Activated gamma-delta T cell treated with anti-CD3 and anti-CD28 coated beads, Interleukin-2, amount 50 U/mL, for 16 hours (primary cell): Measurements from ENCODE around the gene ELP5.
"Not testable (repeated sequence)": the region's sequence is repeated elsewhere in the genome, so short reads cannot be mapped to it uniquely, and the experiment has no call there.

Experiments used
- DNase-seq: peaks from one replicate; pipeline ENCODE4 v3.0.0-alpha.2; 2020; ENCODE audit warnings: low read depth

The ELP5 gene

GRCh38 chr17:7236808-7237207 lies 15.2 kb upstream of the ELP5 start:
- DNase-seq: no peak

GRCh38 chr17:7237266-7237760 lies 14.7 kb upstream of the ELP5 start:
- DNase-seq: no peak

GRCh38 chr17:7237761-7238419 lies 14.1 kb upstream of the ELP5 start:
- peak; percentile 73 for DNase-seq

GRCh38 chr17:7238420-7239090 lies 13.5 kb upstream of the ELP5 start:
- no peak for DNase-seq

GRCh38 chr17:7239091-7240027 lies 12.7 kb upstream of the ELP5 start, which contains the start of gene PHF23:
Gene PHF23 (minus strand): TSS chr17:7239457. CDS start chr17:7239279, 178 bp downstream.
- DNase-seq: peak; percentile 96

GRCh38 chr17:7240375-7240774 lies 11.6 kb upstream of the ELP5 start:
- no peak for DNase-seq

- no peak for DNase-seq
Measured at GRCh38 chr17:7241090-7241733, 10.8 kb upstream of the ELP5 start.

GRCh38 chr17:7241783-7242716 lies 10.0 kb upstream of the ELP5 start, which contains the start of gene GABARAP:
Gene GABARAP (minus strand): TSS chr17:7242449. CDS start chr17:7242330, 119 bp downstream.
- peak; percentile 92 for DNase-seq

GRCh38 chr17:7242717-7243452 lies 9.1 kb upstream of the ELP5 start:
- DNase-seq: peak; percentile 86

- no peak for DNase-seq
Measured at GRCh38 chr17:7243453-7243729, 8.6 kb upstream of the ELP5 start.

- DNase-seq: not testable (repeated sequence)
Measured at GRCh38 chr17:7243838-7244237, 8.2 kb upstream of the ELP5 start.

- DNase-seq: no peak
Measured at GRCh38 chr17:7246779-7247178, 5.2 kb upstream of the ELP5 start.

- no peak for DNase-seq
Measured at GRCh38 chr17:7248796-7249195, 3.2 kb upstream of the ELP5 start.

GRCh38 chr17:7249214-7249613 lies 2.8 kb upstream of the ELP5 start:
- no peak for DNase-seq

GRCh38 chr17:7249830-7250229 lies 2.2 kb upstream of the ELP5 start:
- no peak for DNase-seq

GRCh38 chr17:7250695-7251627 lies 1.1 kb upstream of the ELP5 start:
- no peak for DNase-seq

GRCh38 chr17:7251661-7252175 lies 297 bp upstream of the ELP5 start, which contains the start of gene CTDNEP1:
Gene CTDNEP1 (minus strand): TSS chr17:7251734. CDS start chr17:7251296, 438 bp downstream.
- DNase-seq: peak; percentile 99

GRCh38 chr17:7253082-7253481 lies 1.1 kb downstream of the ELP5 start:
- DNase-seq: no peak

GRCh38 chr17:7254511-7254910 lies 2.5 kb downstream of the ELP5 start:
- no peak for DNase-seq
